CD4-positive, alpha-beta memory T cell (primary cell): ENCODE measurements around the gene PREB. TPM values are rescaled to one million over a fixed set of nuclear protein-coding genes. Genes with fewer than 3 reads are reported as not detected.

Source experiments
- CTCF ChIA-PET: fragments of 350-600 bp; sonication (Branson Sonifier 250); formaldehyde crosslinking; loops from one replicate; lab custom pipeline; 2021; ENCODE audit warnings: inconsistent platforms; ENCODE audit not compliant: partially characterized antibody; lab: Charles Lee
- POLR2A ChIA-PET: fragments of 350-600 bp; sonication (Branson Sonifier 250); formaldehyde crosslinking; loops from one replicate; lab custom pipeline; 2021; ENCODE audit not compliant: partially characterized antibody; lab: Charles Lee
- DNase-seq, 5 donors: peaks; one replicate each; pipeline versions ENCODE4 v3.0.0 to v3.0.0-alpha.2; 2020 to 2022; ENCODE audit warnings: mixed read lengths in 1 of 5
- H3K27ac ChIP-seq: one replicate; pipeline ENCODE4 v1.7.0; 2013; ENCODE audit warnings: low read depth, low read length
- H3K27me3 ChIP-seq: 2 replicates; pipeline ENCODE4 v1.7.0; 2013; ENCODE audit warnings: mild to moderate bottlenecking, low read length, moderate library complexity; ENCODE audit not compliant: insufficient read depth
- H3K36me3 ChIP-seq: 2 replicates; pipeline ENCODE4 v1.7.0; 2013; ENCODE audit warnings: mild to moderate bottlenecking, low read length, moderate library complexity; ENCODE audit not compliant: insufficient read depth
- H3K4me1 ChIP-seq: 2 replicates; pipeline ENCODE4 v1.7.0; 2013; ENCODE audit warnings: mild to moderate bottlenecking, low read length, moderate library complexity; ENCODE audit not compliant: insufficient read depth
- H3K4me3 ChIP-seq, 2 donors: one replicate each; pipeline ENCODE4 v1.7.0; 2013; ENCODE audit warnings: low read length in 2 of 2, mild to moderate bottlenecking in 1 of 2
- H3K9me3 ChIP-seq, 2 donors: one replicate each; pipeline ENCODE4 v1.7.0; 2013; ENCODE audit warnings: low read length in 2 of 2, control low read depth in 1 of 2; ENCODE audit not compliant: control insufficient read depth in 1 of 2
- H3K27ac Mint-ChIP-seq, 7 donors: one replicate each; pipeline ENCODE4 v1.8.0; 2020 to 2021; ENCODE audit warnings: mixed read lengths in 7 of 7, mild to moderate bottlenecking in 6 of 7, inconsistent platforms in 3 of 7, moderate library complexity in 3 of 7
- H3K27me3 Mint-ChIP-seq, 2 donors: one replicate each; pipeline ENCODE4 v1.8.0; 2020 to 2021; ENCODE audit warnings: mixed read lengths in 2 of 2
- H3K36me3 Mint-ChIP-seq, 2 donors: one replicate each; pipeline ENCODE4 v1.8.0; 2020 to 2021; ENCODE audit warnings: mixed read lengths in 2 of 2, inconsistent platforms in 1 of 2, mild to moderate bottlenecking in 1 of 2
- H3K4me1 Mint-ChIP-seq, 4 donors: one replicate each; pipeline ENCODE4 v1.8.0; 2020 to 2021; ENCODE audit warnings: mixed read lengths in 4 of 4, mild to moderate bottlenecking in 1 of 4
- H3K4me3 Mint-ChIP-seq, 8 donors: one replicate each; pipeline ENCODE4 v1.8.0; 2020 to 2021; ENCODE audit warnings: mixed read lengths in 8 of 8, mild to moderate bottlenecking in 7 of 8, moderate library complexity in 6 of 8, inconsistent platforms in 3 of 8
- H3K9me3 Mint-ChIP-seq, 8 donors: one replicate each; pipeline ENCODE4 v1.8.0; 2020 to 2021; ENCODE audit warnings: mixed read lengths in 8 of 8, mild to moderate bottlenecking in 5 of 8, inconsistent platforms in 3 of 8, moderate library complexity in 1 of 8
- intact Hi-C: fragments of 100-400 bp; cut with micrococcal nuclease; formaldehyde crosslinking; loops from one replicate; pipeline ENCODE4 v1.15.1; 2023
- polyA plus RNA-seq, 2 donors: library from polyadenylated mRNA; unstranded; fragments of 300-500 nt; fragmentation: Illumina TruSeq; gene quantifications; one replicate each; pipeline ENCODE4 v1.2.3, GENCODE V29; 2021
- total RNA-seq, 2 experiments: library from RNA; stranded (reverse); gene quantifications; one replicate each; pipeline ENCODE4 v1.2.3, GENCODE V29; 2021

PREB gene
- total and polyA plus RNA-seq, 4 experiments from 2014 or later = 64.5 to 74.2 (median 65.4) TPM

DNA sequence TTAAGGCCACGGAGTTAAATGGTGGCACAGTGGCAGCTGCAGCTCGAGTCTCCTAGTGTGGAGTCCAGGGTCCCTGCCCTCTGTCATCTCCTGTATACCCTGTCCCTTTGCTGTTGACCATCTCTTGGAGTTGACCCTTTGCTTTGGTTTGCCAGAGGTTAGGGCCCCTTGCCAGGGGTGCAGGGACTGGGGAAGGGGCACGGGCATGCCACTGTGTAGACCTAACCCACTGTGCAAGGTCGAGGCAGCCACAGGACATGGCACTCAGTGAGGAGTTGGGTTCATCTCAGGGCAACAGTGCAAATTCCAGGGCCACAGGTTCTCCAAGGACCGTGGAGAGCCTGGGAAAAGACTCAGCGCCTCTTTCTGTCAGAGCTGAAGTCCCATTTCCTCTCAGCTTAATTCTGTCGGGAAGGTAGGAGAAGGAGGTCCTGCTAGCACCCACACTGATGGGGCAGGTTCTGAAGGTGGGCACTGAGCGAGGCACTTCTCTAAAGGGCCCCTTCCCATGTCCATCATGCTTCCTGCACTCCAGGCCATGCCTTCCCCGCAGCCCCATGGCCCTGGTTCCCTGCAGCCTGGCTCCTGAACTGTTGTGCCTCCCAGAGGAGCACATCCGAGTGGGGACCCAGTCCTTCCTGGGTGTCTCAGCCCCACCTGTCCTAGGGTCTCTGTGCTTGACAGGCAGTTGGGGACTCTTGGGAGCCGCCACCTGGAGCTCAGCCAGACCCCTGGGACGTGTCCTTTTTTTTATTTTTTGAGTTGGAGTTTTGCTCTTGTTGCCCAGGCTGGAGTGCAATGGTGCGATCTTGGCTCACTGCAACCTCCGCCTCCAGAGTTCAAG is 45.1 kb downstream of the PREB start:
- ChIA-PET POLR2A (interaction anchor here (4.3 kb wide), 1 partner anchor 38 kb away, joined by 43 read pairs; the partner anchor contains the start of gene AGBL5), CTCF (interaction anchor here (0.7 kb wide), 1 partner anchor 77 kb away, joined by 4 read pairs; no protein-coding TSS in a partner anchor)
- Mint-ChIP-seq H3K4me3 (no peak overlapping the region), H3K9me3 (no peaks in the 10 kb centered on the region), H3K27me3 (no peaks in the 10 kb centered on the region), H3K27ac (peak overlapping the region in 1 of 7 donors; percentile 58), H3K4me1 (peaks cover 3 to 26% (median 17%) of the 10 kb centered on the region in 4 donors), H3K36me3 (peaks cover 0 to 2% of the 10 kb centered on the region in 2 donors)
- no peaks in the 10 kb centered on the region for H3K27me3 ChIP-seq
- no peaks in the 10 kb centered on the region for H3K9me3 ChIP-seq
- H3K4me1 ChIP-seq = peaks cover 18% of the 10 kb centered on the region
- no peaks in the 10 kb centered on the region for H3K36me3 ChIP-seq
- no peak overlapping the region for H3K27ac ChIP-seq
- no peak for DNase-seq
- intact Hi-C loops = loop anchor here (5.0 kb wide), 1 partner anchor 338 kb away; the partner anchor contains the start of gene NRBP1
- no peak overlapping the region for H3K4me3 ChIP-seq

DNA sequence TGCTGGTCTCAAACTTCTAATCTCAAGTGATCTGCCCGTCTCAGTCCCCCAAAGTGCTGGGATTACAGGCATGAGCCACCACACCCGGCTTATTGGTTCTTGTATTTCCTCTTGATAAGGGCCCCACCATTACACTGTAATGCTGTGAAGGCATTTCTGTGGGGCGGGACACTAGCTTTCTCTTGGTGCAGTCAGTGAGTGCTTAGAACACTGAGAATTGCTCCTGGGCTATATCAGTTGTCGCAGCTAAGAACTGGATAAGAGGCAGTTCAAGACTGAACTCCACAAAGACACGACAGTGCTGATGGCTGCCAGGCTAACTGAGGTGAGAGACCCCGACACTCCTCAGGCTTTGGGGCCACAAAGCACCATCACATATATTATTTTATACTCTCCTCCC is 45.8 kb downstream of the PREB start:
- H3K27me3 Mint-ChIP-seq = no peaks in the 10 kb centered on the region
- peak overlapping the region in 1 of 7 donors; percentile 58 for H3K27ac Mint-ChIP-seq
- CTCF ChIA-PET = interaction anchor here (0.7 to 8.4 kb wide), 8 partner anchors 12 to 214 kb away, joined by 3 to 46 read pairs (median 4); partner anchors contain the start of genes AGBL5 and OST4
- intact Hi-C loops = loop anchor here (5.0 kb wide), 1 partner anchor 339 kb away; the partner anchor contains the start of gene NRBP1
- no peaks in the 10 kb centered on the region for H3K36me3 ChIP-seq
- peaks cover 0 to 2% of the 10 kb centered on the region in 2 donors for H3K36me3 Mint-ChIP-seq
- H3K4me3 ChIP-seq = no peak overlapping the region
- H3K9me3 Mint-ChIP-seq = no peaks in the 10 kb centered on the region
- peak overlapping the region in 2 of 8 donors; percentile 17 to 69 for H3K4me3 Mint-ChIP-seq
- H3K4me1 ChIP-seq = peaks cover 18% of the 10 kb centered on the region
- no peak for DNase-seq
- POLR2A ChIA-PET = interaction anchor here (4.3 kb wide), 1 partner anchor 37 kb away, joined by 43 read pairs; the partner anchor contains the start of gene AGBL5
- H3K27me3 ChIP-seq = no peaks in the 10 kb centered on the region
- no peak overlapping the region for H3K27ac ChIP-seq
- no peaks in the 10 kb centered on the region for H3K9me3 ChIP-seq
- peaks cover 3 to 31% (median 17%) of the 10 kb centered on the region in 4 donors for H3K4me1 Mint-ChIP-seq

GRCh38 chr2:27087823-27088410 is 46.5 kb downstream of the PREB start:
- H3K4me1 Mint-ChIP-seq = peaks cover 3 to 31% (median 17%) of the 10 kb centered on the region in 4 donors
- no peaks in the 10 kb centered on the region for H3K9me3 Mint-ChIP-seq
- intact Hi-C loops = loop anchor here (5.0 kb wide), 1 partner anchor 339 kb away; the partner anchor contains the start of gene NRBP1
- no peak overlapping the region for H3K27ac ChIP-seq
- CTCF ChIA-PET = interaction anchor here (0.7 to 8.4 kb wide), 13 partner anchors 8 to 215 kb away, joined by 3 to 46 read pairs (median 4); partner anchors contain the start of genes AGBL5 and OST4
- H3K4me1 ChIP-seq = peaks cover 18% of the 10 kb centered on the region
- H3K27me3 Mint-ChIP-seq = no peaks in the 10 kb centered on the region
- no peak for DNase-seq
- peaks cover 0 to 2% of the 10 kb centered on the region in 2 donors for H3K36me3 Mint-ChIP-seq
- H3K9me3 ChIP-seq = no peaks in the 10 kb centered on the region
- H3K4me3 ChIP-seq = no peak overlapping the region
- POLR2A ChIA-PET = interaction anchor here (1.0 to 8.8 kb wide), 7 partner anchors 8 to 215 kb away, joined by 4 to 187 read pairs (median 10); partner anchors contain the start of genes AGBL5, ATRAID, OST4 and SLC5A6
- H3K36me3 ChIP-seq = no peaks in the 10 kb centered on the region
- H3K27me3 ChIP-seq = no peaks in the 10 kb centered on the region
- peak overlapping the region in 6 of 8 donors; percentile 25 to 90 (median 62) for H3K4me3 Mint-ChIP-seq
- H3K27ac Mint-ChIP-seq = peak overlapping the region in 1 of 7 donors; percentile 78

GRCh38 chr2:27086724-27087593 is 47.5 kb downstream of the PREB start, which contains the start of gene KHK:
Gene KHK, plus strand, starts transcription at chr2:27086772. Its CDS starts 488 bp downstream, at chr2:27087260.
- peak within 1 kb of the TSS; percentile 29 to 75 for H3K4me3 ChIP-seq

GRCh38 chr2:27086090-27086723 is 48.2 kb downstream of the PREB start:
- Mint-ChIP-seq H3K4me1 (peaks cover 9 to 37% (median 23%) of the 10 kb centered on the region in 4 donors), H3K27ac (peak overlapping the region; percentile 82 to 94 (median 89)), H3K27me3 (no peaks in the 10 kb centered on the region), H3K9me3 (no peaks in the 10 kb centered on the region), H3K4me3 (peak overlapping the region; percentile 82 to 90 (median 86)), H3K36me3 (peaks cover 0 to 2% of the 10 kb centered on the region in 2 donors)
- Histone ChIP-seq H3K4me3 (peak overlapping the region; percentile 11 to 75), H3K27ac (peak overlapping the region; percentile 80), H3K36me3 (no peaks in the 10 kb centered on the region), H3K27me3 (no peaks in the 10 kb centered on the region), H3K9me3 (no peaks in the 10 kb centered on the region), H3K4me1 (peaks cover 32% of the 10 kb centered on the region)
- ChIA-PET POLR2A (interaction anchor here (0.7 to 8.8 kb wide), 12 partner anchors 10 to 126 kb away, joined by 3 to 187 read pairs (median 6); partner anchors contain the start of genes ABHD1, AGBL5, ATRAID and OST4), CTCF (interaction anchor here (0.6 to 8.4 kb wide), 9 partner anchors 10 to 542 kb away, joined by 3 to 46 read pairs (median 4); partner anchors contain the start of genes CCDC121, GPN1 and OST4)
- DNase-seq = peak; percentile 93 to 99 (median 98)
- intact Hi-C loops = loop anchor here (1.0 to 5.0 kb wide), 6 partner anchors 15 to 341 kb away; partner anchors contain the start of genes ATRAID, NRBP1, OST4 and PREB

More at GRCh38 chr2:27086724-27087593, 47.5 kb downstream of the PREB start, which contains the start of gene KHK:
- Histone ChIP-seq H3K36me3 (no peaks in the 10 kb centered on the region), H3K4me1 (peaks cover 25% of the 10 kb centered on the region), H3K9me3 (no peaks in the 10 kb centered on the region), H3K27ac (peak within 1 kb of the TSS; percentile 80), H3K27me3 (no peaks in the 10 kb centered on the region)
- H3K4me3 Mint-ChIP-seq = peak within 1 kb of the TSS; percentile 83 to 90 (median 86)
- H3K27me3 Mint-ChIP-seq = no peaks in the 10 kb centered on the region
- intact Hi-C loops = loop anchor here (1.0 to 5.0 kb wide), 6 partner anchors 16 to 340 kb away; partner anchors contain the start of genes ATRAID, NRBP1, OST4 and PREB
- no peaks in the 10 kb centered on the region for H3K9me3 Mint-ChIP-seq
- CTCF ChIA-PET = interaction anchor here (0.7 to 8.4 kb wide), 15 partner anchors 9 to 542 kb away, joined by 3 to 46 read pairs (median 4); partner anchors contain the start of genes AGBL5, CCDC121, GPN1 and OST4
- H3K4me1 Mint-ChIP-seq = peaks cover 3 to 31% (median 17%) of the 10 kb centered on the region in 4 donors
- H3K36me3 Mint-ChIP-seq = peaks cover 0 to 2% of the 10 kb centered on the region in 2 donors
- POLR2A ChIA-PET = interaction anchor here (0.7 to 8.8 kb wide), 10 partner anchors 9 to 216 kb away, joined by 3 to 187 read pairs (median 6); partner anchors contain the start of genes ABHD1, AGBL5, ATRAID and OST4
- peak within 1 kb of the TSS; percentile 82 to 94 (median 89) for H3K27ac Mint-ChIP-seq
- no peak for DNase-seq
